SKM-1 treated with dmso at 0.1 percent for 144 hours (cell line): ENCODE results near the gene BORCS6.
"Not testable (repeated sequence)": the region's sequence is repeated elsewhere in the genome, so short reads cannot be mapped to it uniquely, and the experiment has no call there.

Experiments used
- DNase-seq: peaks from one replicate; lab custom pipeline; 2025; ENCODE audit not compliant: unreplicated experiment; lab: John Stamatoyannopoulos, UW

The BORCS6 gene

GRCh38 chr17:8175795-8176196, 14.2 kb downstream of the BORCS6 start:
- DNase-seq, result no peak

- no peak for DNase-seq
These were observed 16.1 kb downstream of the BORCS6 start for GRCh38 chr17:8173871-8174322.

- peak; percentile 76 for DNase-seq
These were observed 16.7 kb downstream of the BORCS6 start for GRCh38 chr17:8173056-8173870.

- not testable (repeated sequence) for DNase-seq
These were observed 19.8 kb downstream of the BORCS6 start for GRCh38 chr17:8170186-8170585.

- no peak for DNase-seq
These were observed 22.5 kb downstream of the BORCS6 start for GRCh38 chr17:8167526-8167925.

- DNase-seq, result no peak
These were observed 23.2 kb downstream of the BORCS6 start for GRCh38 chr17:8166731-8167130.

GRCh38 chr17:8164815-8165131, 25.2 kb downstream of the BORCS6 start:
- no peak for DNase-seq

GRCh38 chr17:8163978-8164814, 25.8 kb downstream of the BORCS6 start:
- DNase-seq, result peak; percentile 47

GRCh38 chr17:8162997-8163977, 26.7 kb downstream of the BORCS6 start:
- DNase-seq, result no peak

- DNase-seq, result no peak
These were observed 27.6 kb downstream of the BORCS6 start, which contains the start of gene VAMP2 for GRCh38 chr17:8162233-8162996. VAMP2 (minus strand) TSS chr17:8162948; CDS start chr17:8162879, 69 bp downstream.

- no peak for DNase-seq
These were observed 28.4 kb downstream of the BORCS6 start for GRCh38 chr17:8161289-8162232.

GRCh38 chr17:8160741-8161221, 29.2 kb downstream of the BORCS6 start:
- no peak for DNase-seq

- no peak for DNase-seq
These were observed 29.8 kb downstream of the BORCS6 start for GRCh38 chr17:8160224-8160577.

- no peak for DNase-seq
These were observed 30.3 kb downstream of the BORCS6 start for GRCh38 chr17:8159459-8160223.

GRCh38 chr17:8159032-8159400, 31.0 kb downstream of the BORCS6 start:
- DNase-seq, result no peak

- DNase-seq, result peak; percentile 35
These were observed 31.5 kb downstream of the BORCS6 start for GRCh38 chr17:8158267-8159031.

GRCh38 chr17:8156246-8156992, 33.6 kb downstream of the BORCS6 start:
- DNase-seq, result peak; percentile 95
